HepG2 (cell line): Measurements from ENCODE around the gene BMF. TPM values are rescaled to one million over a fixed set of nuclear protein-coding genes. Genes with fewer than 3 reads are reported as not detected.

Experiments used
- ARID2 ChIP-seq: sonication (generic); formaldehyde crosslinking; IDR thresholded peaks from 2 replicates; pipeline ENCODE4 v1.8.1; 2022; ENCODE audit warnings: mild to moderate bottlenecking, missing genetic modification reagents, borderline replicate concordance
- BRCA1 ChIP-seq: sonication (generic); formaldehyde crosslinking; IDR thresholded peaks from 2 replicates; pipeline ENCODE4 v1.4.0; 2020; ENCODE audit warnings: missing genetic modification reagents
- FOXK1 ChIP-seq: sonication (generic); formaldehyde crosslinking; IDR thresholded peaks from 2 replicates; pipeline ENCODE4 v1.4.0; 2020; ENCODE audit warnings: low read depth, missing genetic modification reagents, borderline replicate concordance
- GABPB1 ChIP-seq: IDR thresholded peaks from 2 replicates; pipeline ENCODE4 v1.6.1; 2016; ENCODE audit warnings: mild to moderate bottlenecking, missing genetic modification reagents, moderate library complexity, missing compliant biosample characterization
- GATAD1 ChIP-seq: IDR thresholded peaks from 2 replicates; pipeline ENCODE4 v1.6.1; 2016; ENCODE audit warnings: missing genetic modification reagents, missing compliant biosample characterization
- HNRNPL ChIP-seq: fragments of 200-400 bp; formaldehyde crosslinking; IDR thresholded peaks from 2 replicates; pipeline ENCODE4 v1.6.1; 2017; ENCODE audit warnings: mild to moderate bottlenecking, low read depth, low read length
- IRF9 ChIP-seq: sonication (generic); formaldehyde crosslinking; IDR thresholded peaks from 2 replicates; pipeline ENCODE4 v1.8.0; 2022; ENCODE audit warnings: missing genetic modification reagents, mild to moderate bottlenecking, borderline replicate concordance
- KAT8 ChIP-seq: IDR thresholded peaks from 2 replicates; pipeline ENCODE4 v1.6.1; 2016; ENCODE audit warnings: missing genetic modification reagents, missing compliant biosample characterization
- KDM2A ChIP-seq: sonication (generic); formaldehyde crosslinking; IDR thresholded peaks from 2 replicates; pipeline ENCODE4 v1.4.0; 2020; ENCODE audit warnings: low read depth, missing genetic modification reagents, borderline replicate concordance
- POLR2G ChIP-seq: fragments of 200-400 bp; formaldehyde crosslinking; IDR thresholded peaks from 2 replicates; pipeline ENCODE4 v1.6.1; 2018; ENCODE audit warnings: mild to moderate bottlenecking, low read depth, low read length, moderate library complexity
- RBM39 ChIP-seq: fragments of 200-400 bp; formaldehyde crosslinking; IDR thresholded peaks from one replicate; pipeline ENCODE4 v1.6.1; 2018; ENCODE audit warnings: antibody characterized with exemption, mild to moderate bottlenecking, low read depth, low read length; ENCODE audit not compliant: poor library complexity, severe bottlenecking
- SRF ChIP-seq: IDR thresholded peaks from 2 replicates; pipeline ENCODE4 v1.6.1; 2011; ENCODE audit warnings: mild to moderate bottlenecking, low read depth, low read length, moderate library complexity
- ZBTB34 ChIP-seq: sonication (generic); formaldehyde crosslinking; IDR thresholded peaks from 2 replicates; pipeline ENCODE4 v1.8.0; 2022; ENCODE audit warnings: mild to moderate bottlenecking, missing genetic modification reagents
- ZNF142 ChIP-seq: sonication (generic); formaldehyde crosslinking; IDR thresholded peaks from 2 replicates; pipeline ENCODE4 v1.4.0; 2020; ENCODE audit warnings: missing genetic modification reagents
- ZNF343 ChIP-seq: sonication (generic); formaldehyde crosslinking; IDR thresholded peaks from 2 replicates; pipeline ENCODE4 v1.4.0; 2020; ENCODE audit warnings: mild to moderate bottlenecking, missing genetic modification reagents
- ZNF362 ChIP-seq: sonication (generic); formaldehyde crosslinking; IDR thresholded peaks from 2 replicates; pipeline ENCODE4 v1.4.0; 2020; ENCODE audit warnings: missing genetic modification reagents, mild to moderate bottlenecking, borderline replicate concordance
- ZNF446 ChIP-seq: sonication (generic); formaldehyde crosslinking; IDR thresholded peaks from 2 replicates; pipeline ENCODE4 v1.5.0; 2020; ENCODE audit warnings: mild to moderate bottlenecking, missing genetic modification reagents
- ZNF543 ChIP-seq: sonication (generic); formaldehyde crosslinking; IDR thresholded peaks from 2 replicates; pipeline ENCODE4 v1.4.0; 2020; ENCODE audit warnings: mild to moderate bottlenecking, missing genetic modification reagents
- ZNF782 ChIP-seq: sonication (generic); formaldehyde crosslinking; IDR thresholded peaks from 2 replicates; pipeline ENCODE4 v1.4.0; 2020; ENCODE audit warnings: missing genetic modification reagents, mild to moderate bottlenecking, borderline replicate concordance
- polyA plus RNA-seq, 8 experiments: library from polyadenylated mRNA; depleted of rRNA in 3 of 8; stranded (reverse) in 7 of 8; unstranded in 1 of 8; fragments of >200 nt; fragmentation: Illumina TruSeq in 4 of 8; extraction: Trizol in 4 of 8; gene quantifications; 2 replicates each; pipeline versions ENCODE4 v1.2.1 to v1.2.3, GENCODE V29; 2011 to 2016; ENCODE audit warnings: low read depth in 4 of 8, missing spikeins in 1 of 8, mixed read lengths in 1 of 8; ENCODE audit not compliant: insufficient read depth in 1 of 8
- total RNA-seq, 5 experiments: library from RNA; depleted of rRNA; stranded (reverse); fragments of >200 nt; fragmentation: Illumina TruSeq; extraction: Trizol; gene quantifications; 2 replicates each; pipeline ENCODE4 v1.2.3, GENCODE V29; 2016; ENCODE audit warnings: low read depth in 1 of 5

The BMF gene
- total and polyA plus RNA-seq, 2 of the 13 experiments (the other 11 are each of a cell fraction or from before 2014, with no cell fraction given): 8.7 to 15.9 TPM

GRCh38 chr15:40098489-40099261 is 10.0 kb downstream of the BMF start (continued):
- TF ChIP-seq GATAD1 (peak; percentile 61; the same call in 1 of the 2 replicates), IRF9 (no peak), ZNF782 (CRISPR knock-in tag) (no peak), ARID2 (no peak; the same call in 1 of the 2 replicates), POLR2G (peak; percentile 64), GABPB1 (CRISPR knock-in tag) (peak; percentile 57; the same call in 1 of the 2 replicates), KAT8 (CRISPR knock-in tag) (peak; percentile 79), ZBTB34 (CRISPR knock-in tag) (peak; percentile 91; the same call in 1 of the 2 replicates), HNRNPL (0 out of 2 replicates have a peak, but pooled peaks have one; percentile 72), KDM2A (CRISPR knock-in tag) (peak; percentile 76), ZNF343 (CRISPR knock-in tag) (no peak), SRF (0 out of 2 replicates have a peak, but pooled peaks have one; percentile 52), ZNF362 (peak; percentile 93), RBM39 (no peak), BRCA1 (CRISPR knock-in tag) (0 out of 2 replicates have a peak, but pooled peaks have one; percentile 19), ZNF446 (CRISPR knock-in tag) (no peak), FOXK1 (CRISPR knock-in tag) (peak; percentile 97; the same call in 1 of the 2 replicates), ZNF142 (CRISPR knock-in tag) (no peak), ZNF543 (CRISPR knock-in tag) (0 out of 2 replicates have a peak, but pooled peaks have one; percentile 51)
